Activated naive CD4-positive, alpha-beta T cell treated with anti-CD3 and anti-CD28 coated beads for 36 hours (primary cell): ENCODE data around the gene ROPN1L. TPM values are rescaled to one million over a fixed set of nuclear protein-coding genes. Genes with fewer than 3 reads are reported as not detected.
A peak's percentile ranks its signal among the peaks of the same experiment; 100 is the strongest.

Source experiments
- CTCF ChIA-PET: fragments of 350-600 bp; sonication (Branson Sonifier 250); formaldehyde crosslinking; loops from one replicate; lab custom pipeline; 2021; ENCODE audit warnings: antibody characterized with exemption; lab: Charles Lee
- DNase-seq: peaks from one replicate; pipeline ENCODE4 v3.0.0-alpha.2; 2020
- H3K27ac Mint-ChIP-seq: one replicate; pipeline ENCODE4 v1.8.0; 2021; ENCODE audit warnings: mild to moderate bottlenecking, mixed read lengths
- H3K27me3 Mint-ChIP-seq: one replicate; pipeline ENCODE4 v1.8.0; 2021; ENCODE audit warnings: low read depth, mixed read lengths
- H3K36me3 Mint-ChIP-seq: one replicate; pipeline ENCODE4 v1.8.0; 2021; ENCODE audit warnings: low read depth, mixed read lengths
- H3K4me1 Mint-ChIP-seq: one replicate; pipeline ENCODE4 v1.8.0; 2021; ENCODE audit warnings: low read depth, mixed read lengths
- H3K4me3 Mint-ChIP-seq: one replicate; pipeline ENCODE4 v1.8.0; 2021; ENCODE audit warnings: mild to moderate bottlenecking, moderate library complexity, mixed read lengths
- H3K9me3 Mint-ChIP-seq: one replicate; pipeline ENCODE4 v1.8.0; 2021; ENCODE audit warnings: mixed read lengths
- intact Hi-C: fragments of 100-400 bp; cut with micrococcal nuclease; formaldehyde crosslinking; loops from one replicate; pipeline ENCODE4 v1.15.1; 2023
- total RNA-seq, 2 experiments: library from RNA; stranded (reverse); gene quantifications; one replicate each; pipeline ENCODE4 v1.2.3, GENCODE V29; 2021

ROPN1L gene
- total RNA-seq, 2 experiments from 2014 or later: not detected

DNA sequence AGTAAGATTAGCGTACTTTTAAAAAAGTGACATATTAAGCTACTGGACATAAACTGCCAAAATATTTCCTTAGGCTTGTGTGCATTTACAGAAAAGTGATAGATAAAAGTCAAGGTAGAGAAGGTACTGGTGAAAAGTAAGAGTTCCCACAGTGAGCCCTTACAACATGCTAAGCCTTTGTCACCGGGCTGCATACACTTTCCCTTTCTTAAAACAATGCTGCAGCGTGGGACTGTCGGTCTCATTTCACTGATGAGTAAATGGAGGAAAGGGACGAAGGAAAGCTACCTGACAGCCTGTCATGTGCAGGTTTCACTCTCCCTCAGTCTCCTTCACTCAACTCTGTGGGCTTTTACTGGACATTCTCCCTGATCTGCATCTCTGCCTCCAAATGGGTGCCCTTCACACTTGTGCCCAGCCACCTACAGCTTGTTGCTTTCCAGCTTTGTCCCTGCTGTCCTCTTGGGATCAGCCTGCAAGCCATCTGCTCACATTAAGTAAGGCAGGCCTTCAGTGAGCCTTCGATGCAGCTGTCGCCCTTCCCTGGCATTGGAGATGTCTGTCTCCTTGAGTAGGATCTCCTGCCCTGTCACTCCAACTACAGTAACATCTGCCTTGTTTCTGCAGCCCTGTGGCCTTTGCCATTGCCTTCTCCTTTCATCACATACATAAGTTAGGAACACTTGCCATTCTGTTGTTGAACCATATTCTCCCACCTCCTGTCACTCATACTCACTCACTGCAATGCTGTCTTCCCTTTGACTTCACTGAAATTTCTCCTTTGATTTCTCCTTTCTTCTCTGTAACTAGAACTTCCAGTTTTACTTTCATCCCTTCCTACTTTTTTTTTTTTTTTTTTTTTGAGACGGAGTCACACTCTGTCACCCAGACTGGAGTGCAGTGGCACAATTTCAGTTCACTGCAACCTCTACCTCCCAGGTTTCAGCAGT, 9.3 kb upstream of the ROPN1L start:
- CTCF ChIA-PET: no interaction called here
- no peak for DNase-seq
- intact Hi-C loops: no loop called here
- H3K36me3 Mint-ChIP-seq: peaks cover 29% of the 10 kb centered on the region
- no peak overlapping the region for H3K27ac Mint-ChIP-seq
- H3K27me3 Mint-ChIP-seq: no peaks in the 10 kb centered on the region
- H3K4me3 Mint-ChIP-seq: no peak overlapping the region
- no peaks in the 10 kb centered on the region for H3K9me3 Mint-ChIP-seq
- H3K4me1 Mint-ChIP-seq: peaks cover 6% of the 10 kb centered on the region

- no peak overlapping the region for H3K4me3 Mint-ChIP-seq
- peaks cover 27% of the 10 kb centered on the region for H3K36me3 Mint-ChIP-seq
- peaks cover 6% of the 10 kb centered on the region for H3K4me1 Mint-ChIP-seq
- no peaks in the 10 kb centered on the region for H3K9me3 Mint-ChIP-seq
- CTCF ChIA-PET: interaction anchor here (0.7 to 1.5 kb wide), 3 partner anchors 10 to 257 kb away, joined by 3 to 4 read pairs (median 3); no protein-coding TSS in a partner anchor
- no peaks in the 10 kb centered on the region for H3K27me3 Mint-ChIP-seq
- intact Hi-C loops: no loop called here
- H3K27ac Mint-ChIP-seq: no peak overlapping the region
- no peak for DNase-seq
These were observed 7.3 kb upstream of the ROPN1L start for GRCh38 chr5:10434392-10434791.

GRCh38 chr5:10438301-10438700, 3.4 kb upstream of the ROPN1L start:
- Mint-ChIP-seq H3K4me1 (peaks cover 14% of the 10 kb centered on the region), H3K27me3 (peaks cover 2% of the 10 kb centered on the region), H3K4me3 (no peak overlapping the region), H3K9me3 (no peaks in the 10 kb centered on the region), H3K36me3 (peaks cover 9% of the 10 kb centered on the region), H3K27ac (no peak overlapping the region)
- CTCF ChIA-PET: no interaction called here
- intact Hi-C loops: no loop called here
- no peak for DNase-seq

DNA sequence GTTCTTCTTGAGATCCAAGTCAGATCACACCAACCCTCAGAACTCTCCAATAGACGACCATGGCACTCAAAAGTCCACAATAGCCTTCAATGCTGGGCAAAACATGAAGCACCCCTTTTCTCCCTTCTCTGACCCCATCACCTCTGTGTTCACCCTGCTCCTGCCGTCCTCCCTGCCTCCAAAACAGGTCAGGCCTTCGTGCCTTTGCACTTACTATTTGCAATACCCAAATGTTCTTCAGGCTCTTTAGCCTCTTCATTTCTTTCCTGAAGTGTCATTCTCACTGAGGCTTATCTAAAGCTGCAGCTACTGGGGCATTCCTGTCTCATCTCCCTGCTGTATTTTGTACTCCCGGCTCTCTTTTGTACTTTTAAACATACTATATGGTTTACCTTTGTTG, 2.0 kb upstream of the ROPN1L start:
- CTCF ChIA-PET: interaction anchor here (1.0 kb wide), 1 partner anchor 19 kb away, joined by 3 read pairs; no protein-coding TSS in a partner anchor
- intact Hi-C loops: loop anchor here (2.0 to 10.0 kb wide), 3 partner anchors 19 to 705 kb away; no protein-coding TSS in a partner anchor
- H3K27me3 Mint-ChIP-seq: peaks cover 2% of the 10 kb centered on the region
- peaks cover 3% of the 10 kb centered on the region for H3K36me3 Mint-ChIP-seq
- H3K4me3 Mint-ChIP-seq: no peak overlapping the region
- H3K4me1 Mint-ChIP-seq: peaks cover 18% of the 10 kb centered on the region
- H3K27ac Mint-ChIP-seq: no peak overlapping the region
- H3K9me3 Mint-ChIP-seq: no peaks in the 10 kb centered on the region
- DNase-seq: no peak

DNA sequence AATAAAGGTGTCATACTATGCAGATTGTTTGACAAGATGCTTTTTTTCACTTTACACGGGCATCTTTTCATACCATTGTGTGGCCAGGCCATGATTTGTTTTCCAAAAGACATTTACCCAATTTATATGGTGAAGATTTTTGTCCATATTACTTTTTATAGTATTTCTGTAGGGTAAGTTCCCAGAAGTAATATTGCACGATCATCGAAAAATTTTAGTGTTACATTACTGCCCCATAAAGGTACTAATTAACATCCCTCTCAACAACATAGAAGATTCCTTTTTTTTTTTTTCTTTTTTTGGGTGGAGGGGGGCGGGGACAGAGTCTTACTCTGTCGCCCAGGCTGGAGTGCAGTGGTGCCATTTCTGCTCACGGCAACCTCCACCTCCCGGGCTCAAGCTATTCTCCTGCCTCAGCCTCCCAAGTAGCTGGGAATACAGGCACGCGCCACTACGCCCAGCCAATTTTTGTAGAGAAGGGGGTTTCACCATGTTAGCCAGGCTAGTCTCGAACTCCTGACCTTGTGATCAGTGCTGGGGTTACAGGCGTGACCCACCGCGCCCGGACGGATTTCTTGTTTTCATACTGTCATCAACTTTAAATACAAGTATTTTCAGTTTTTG, 1.2 kb upstream of the ROPN1L start:
- peaks cover 24% of the 10 kb centered on the region for H3K4me1 Mint-ChIP-seq
- no peaks in the 10 kb centered on the region for H3K9me3 Mint-ChIP-seq
- intact Hi-C loops: loop anchor here (2.0 to 10.0 kb wide), 3 partner anchors 20 to 704 kb away; no protein-coding TSS in a partner anchor
- H3K27ac Mint-ChIP-seq: no peak overlapping the region
- DNase-seq: no peak
- H3K27me3 Mint-ChIP-seq: peaks cover 2% of the 10 kb centered on the region
- H3K4me3 Mint-ChIP-seq: no peak overlapping the region
- CTCF ChIA-PET: interaction anchor here (1.0 kb wide), 1 partner anchor 20 kb away, joined by 3 read pairs; no protein-coding TSS in a partner anchor
- peaks cover 1% of the 10 kb centered on the region for H3K36me3 Mint-ChIP-seq

DNA sequence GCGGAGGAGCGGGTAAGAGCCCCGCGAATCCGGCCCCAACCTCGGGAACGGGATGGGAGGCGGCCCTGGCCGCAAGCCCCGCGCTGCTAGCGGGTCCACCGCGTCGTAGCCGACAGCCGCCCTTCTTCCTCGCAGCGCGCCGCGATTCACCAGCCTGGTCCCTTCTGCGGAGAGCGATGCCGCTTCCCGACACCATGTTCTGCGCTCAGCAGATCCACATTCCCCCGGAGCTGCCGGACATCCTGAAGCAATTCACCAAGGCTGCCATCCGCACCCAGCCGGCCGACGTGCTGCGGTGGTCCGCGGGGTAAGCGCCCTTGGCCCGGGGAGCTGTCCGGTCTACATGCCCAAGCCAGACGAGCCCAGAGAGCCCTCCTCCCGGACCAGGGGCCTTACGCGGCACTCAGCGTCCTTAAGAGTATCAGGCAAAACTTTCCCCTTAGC, 335 bp downstream of the ROPN1L start:
- Mint-ChIP-seq H3K27me3 (peaks cover 2% of the 10 kb centered on the region), H3K36me3 (peaks cover 1% of the 10 kb centered on the region), H3K4me1 (peaks cover 37% of the 10 kb centered on the region), H3K9me3 (no peaks in the 10 kb centered on the region), H3K27ac (no peak overlapping the region), H3K4me3 (peak overlapping the region; percentile 74)
- intact Hi-C loops: loop anchor here (1.0 to 10.0 kb wide), 8 partner anchors 21 to 703 kb away; partner anchors contain the start of genes ANKRD33B, CCT5, DAP and MARCHF6
- DNase-seq: peak; percentile 15
- CTCF ChIA-PET: interaction anchor here (2.9 to 3.9 kb wide), 2 partner anchors 11 to 158 kb away, joined by 10 to 19 read pairs; no protein-coding TSS in a partner anchor

GRCh38 chr5:10442576-10442975, 897 bp downstream of the ROPN1L start:
- Mint-ChIP-seq H3K36me3 (peaks cover 1% of the 10 kb centered on the region), H3K9me3 (no peaks in the 10 kb centered on the region), H3K27me3 (peaks cover 2% of the 10 kb centered on the region), H3K4me3 (peak overlapping the region; percentile 74), H3K4me1 (peaks cover 38% of the 10 kb centered on the region), H3K27ac (no peak overlapping the region)
- CTCF ChIA-PET: interaction anchor here (2.9 to 3.9 kb wide), 2 partner anchors 11 to 159 kb away, joined by 10 to 19 read pairs; no protein-coding TSS in a partner anchor
- intact Hi-C loops: loop anchor here (2.0 to 10.0 kb wide), 3 partner anchors 190 to 702 kb away; partner anchors contain the start of gene DAP
- DNase-seq: no peak

- Mint-ChIP-seq H3K4me3 (peak overlapping the region; percentile 2), H3K27me3 (peaks cover 2% of the 10 kb centered on the region), H3K4me1 (peaks cover 38% of the 10 kb centered on the region), H3K36me3 (no peaks in the 10 kb centered on the region), H3K9me3 (no peaks in the 10 kb centered on the region), H3K27ac (no peak overlapping the region)
- intact Hi-C loops: loop anchor here (10.0 kb wide), 1 partner anchor 699 kb away; no protein-coding TSS in a partner anchor
- DNase-seq: no peak
- CTCF ChIA-PET: interaction anchor here (1.1 to 3.9 kb wide), 3 partner anchors 8 to 184 kb away, joined by 3 to 19 read pairs (median 11); no protein-coding TSS in a partner anchor
These were observed 3.7 kb downstream of the ROPN1L start for GRCh38 chr5:10445352-10445751.

DNA sequence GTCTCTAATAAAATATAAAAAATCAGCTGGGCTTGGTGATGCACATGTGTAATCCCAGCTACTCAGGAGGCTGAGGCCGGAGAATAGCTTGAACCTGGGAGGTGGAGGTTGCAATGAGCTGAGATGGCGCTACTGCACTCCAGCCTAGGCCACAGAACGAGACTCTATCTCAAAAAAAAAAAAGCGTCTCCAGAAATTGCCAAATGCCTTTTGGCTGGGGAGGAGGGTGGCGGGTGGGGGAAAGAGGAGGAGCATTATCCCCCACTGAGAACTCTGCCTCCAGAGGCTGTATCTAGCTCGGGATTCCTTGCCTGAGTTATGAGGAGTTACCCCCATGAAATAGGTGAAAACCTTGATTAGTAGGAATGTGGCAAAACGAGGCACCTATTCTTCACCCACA, 4.8 kb downstream of the ROPN1L start:
- Mint-ChIP-seq H3K36me3 (no peaks in the 10 kb centered on the region), H3K27ac (no peak overlapping the region), H3K9me3 (no peaks in the 10 kb centered on the region), H3K4me1 (peaks cover 30% of the 10 kb centered on the region), H3K27me3 (peaks cover 2% of the 10 kb centered on the region), H3K4me3 (no peak overlapping the region)
- DNase-seq: no peak
- CTCF ChIA-PET: interaction anchor here (1.2 to 1.9 kb wide), 2 partner anchors 23 to 181 kb away, joined by 3 to 11 read pairs; no protein-coding TSS in a partner anchor
- intact Hi-C loops: loop anchor here (10.0 kb wide), 1 partner anchor 698 kb away; no protein-coding TSS in a partner anchor

- H3K36me3 Mint-ChIP-seq: no peaks in the 10 kb centered on the region
- intact Hi-C loops: loop anchor here (10.0 kb wide), 1 partner anchor 698 kb away; no protein-coding TSS in a partner anchor
- no peak overlapping the region for H3K27ac Mint-ChIP-seq
- CTCF ChIA-PET: interaction anchor here (1.2 to 2.7 kb wide), 2 partner anchors 23 to 181 kb away, joined by 3 to 16 read pairs; no protein-coding TSS in a partner anchor
- DNase-seq: no peak
- no peaks in the 10 kb centered on the region for H3K9me3 Mint-ChIP-seq
- peaks cover 2% of the 10 kb centered on the region for H3K27me3 Mint-ChIP-seq
- no peak overlapping the region for H3K4me3 Mint-ChIP-seq
- peaks cover 30% of the 10 kb centered on the region for H3K4me1 Mint-ChIP-seq
These were observed 5.4 kb downstream of the ROPN1L start for GRCh38 chr5:10447041-10447440.

DNA sequence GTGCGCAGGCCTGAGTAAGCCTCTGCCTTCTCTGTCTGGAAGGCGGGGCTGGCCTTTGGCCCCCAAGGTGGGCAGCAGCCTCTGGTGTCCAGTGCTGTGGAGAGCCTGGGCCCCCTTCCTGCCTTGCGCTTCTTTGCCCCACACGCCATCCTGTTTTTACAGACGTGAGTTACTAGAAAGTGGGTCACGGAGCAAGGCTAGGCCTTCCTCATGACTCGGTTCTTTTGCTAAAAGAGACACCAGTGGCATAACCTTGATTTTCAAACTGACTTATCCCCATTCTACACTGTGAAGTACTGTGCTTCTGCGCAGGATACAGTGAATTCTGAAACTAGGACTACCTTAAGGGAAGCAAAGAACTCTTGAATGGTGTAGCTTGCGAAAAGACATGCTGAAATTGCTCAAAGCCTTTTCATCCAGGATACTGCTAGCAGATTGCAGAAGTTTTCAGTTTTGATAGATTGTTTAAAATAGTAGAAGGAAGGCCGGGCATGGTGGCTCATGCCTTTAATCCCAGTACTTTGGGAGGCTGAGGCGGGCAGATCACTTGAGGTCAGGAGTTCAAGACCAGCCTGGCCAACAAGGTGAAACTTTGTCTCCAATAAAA, 7.2 kb downstream of the ROPN1L start:
- intact Hi-C loops: loop anchor here (10.0 kb wide), 1 partner anchor 696 kb away; no protein-coding TSS in a partner anchor

More for the DNA sequence above, 7.2 kb downstream of the ROPN1L start:
- Mint-ChIP-seq H3K4me3 (no peak overlapping the region), H3K27me3 (no peaks in the 10 kb centered on the region), H3K4me1 (peaks cover 22% of the 10 kb centered on the region), H3K27ac (no peak overlapping the region), H3K9me3 (no peaks in the 10 kb centered on the region), H3K36me3 (no peaks in the 10 kb centered on the region)
- CTCF ChIA-PET: interaction anchor here (2.7 kb wide), 1 partner anchor 179 kb away, joined by 16 read pairs; no protein-coding TSS in a partner anchor
- no peak for DNase-seq
